SU-DHL-6 (cell line): ENCODE data around the gene TSPAN33.

ENCODE experiments used
- CTCF ChIP-seq: fragments of 200-600 bp; sonication (generic); IDR thresholded peaks from one replicate; pipeline ENCODE4 v1.5.1; 2017; ENCODE audit warnings: antibody characterized with exemption, mild to moderate bottlenecking, low read length, moderate library complexity; ENCODE audit not compliant: insufficient read depth, poor library complexity, severe bottlenecking
- EZH2phosphoT487 ChIP-seq: fragments of 200-600 bp; sonication (generic), shearing (Covaris generic); conservative IDR thresholded peaks from 2 replicates; pipeline ENCODE4 v1.6.1; 2018; ENCODE audit warnings: mild to moderate bottlenecking, antibody characterized with exemption, low read length, moderate library complexity, mixed read lengths

- TF ChIP-seq CTCF (no peak), EZH2phosphoT487 (no peak)
Measured at GRCh38 chr7:129108581-129108980, 35.9 kb upstream of the TSPAN33 start.
